Inflammatory macrophage treated with lipopolysaccharide for 1 hour (primary cell): ENCODE measurements around the gene SLC25A51.
A peak's percentile ranks its signal among the peaks of the same experiment; 100 is the strongest.

Experiments
- DNase-seq, 2 donors: peaks; one replicate each; pipeline ENCODE4 v3.0.0-alpha.2; 2020 to 2022

Gene SLC25A51, protein sequence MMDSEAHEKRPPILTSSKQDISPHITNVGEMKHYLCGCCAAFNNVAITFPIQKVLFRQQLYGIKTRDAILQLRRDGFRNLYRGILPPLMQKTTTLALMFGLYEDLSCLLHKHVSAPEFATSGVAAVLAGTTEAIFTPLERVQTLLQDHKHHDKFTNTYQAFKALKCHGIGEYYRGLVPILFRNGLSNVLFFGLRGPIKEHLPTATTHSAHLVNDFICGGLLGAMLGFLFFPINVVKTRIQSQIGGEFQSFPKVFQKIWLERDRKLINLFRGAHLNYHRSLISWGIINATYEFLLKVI

DNA sequence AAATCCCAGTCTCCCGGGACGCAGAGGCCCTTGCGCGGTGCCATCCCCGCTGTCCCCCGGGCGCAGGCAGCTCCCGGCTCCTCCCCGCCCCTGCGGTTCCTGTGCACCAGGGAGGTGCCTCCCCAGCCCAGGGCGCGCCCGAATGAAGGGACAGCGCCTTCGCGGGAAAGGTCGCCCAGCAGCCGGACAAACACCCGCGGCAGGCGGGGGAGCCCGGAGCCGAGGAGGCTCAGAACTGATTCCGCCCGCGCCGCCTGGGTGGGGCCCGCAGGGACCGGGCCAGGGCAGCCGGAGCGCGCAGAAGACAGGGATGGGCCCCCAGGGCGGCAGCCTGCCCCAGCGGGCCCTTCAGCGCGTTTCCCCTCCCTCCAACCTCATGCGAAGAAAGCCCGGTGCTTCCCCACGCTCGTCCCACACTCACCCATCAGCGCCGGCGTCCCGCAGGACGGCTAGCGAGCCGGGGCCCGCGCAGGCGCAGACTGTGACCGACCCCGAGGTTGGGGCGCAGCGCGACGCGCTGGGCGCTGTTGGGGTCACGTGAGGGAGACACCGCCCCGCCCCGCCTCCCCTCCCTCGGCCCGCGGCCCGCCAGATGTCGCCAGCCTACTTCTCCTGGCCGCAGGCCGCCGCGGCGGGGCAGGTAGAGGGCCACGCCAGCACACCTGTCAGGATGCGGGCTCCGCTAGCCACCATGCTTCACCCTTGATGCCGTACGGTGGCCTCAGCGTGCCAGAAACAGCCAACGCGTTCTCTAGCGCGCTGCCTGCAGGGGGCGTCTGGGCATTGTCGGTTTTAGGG lies at the start of gene SLC25A51:
TSS of gene SLC25A51 (minus strand) at position 481 of the 798 bp plus-strand sequence. CDS start 15,577 bp downstream, outside the sequence.
- DNase-seq = peak; percentile 91 to 97

DNA sequence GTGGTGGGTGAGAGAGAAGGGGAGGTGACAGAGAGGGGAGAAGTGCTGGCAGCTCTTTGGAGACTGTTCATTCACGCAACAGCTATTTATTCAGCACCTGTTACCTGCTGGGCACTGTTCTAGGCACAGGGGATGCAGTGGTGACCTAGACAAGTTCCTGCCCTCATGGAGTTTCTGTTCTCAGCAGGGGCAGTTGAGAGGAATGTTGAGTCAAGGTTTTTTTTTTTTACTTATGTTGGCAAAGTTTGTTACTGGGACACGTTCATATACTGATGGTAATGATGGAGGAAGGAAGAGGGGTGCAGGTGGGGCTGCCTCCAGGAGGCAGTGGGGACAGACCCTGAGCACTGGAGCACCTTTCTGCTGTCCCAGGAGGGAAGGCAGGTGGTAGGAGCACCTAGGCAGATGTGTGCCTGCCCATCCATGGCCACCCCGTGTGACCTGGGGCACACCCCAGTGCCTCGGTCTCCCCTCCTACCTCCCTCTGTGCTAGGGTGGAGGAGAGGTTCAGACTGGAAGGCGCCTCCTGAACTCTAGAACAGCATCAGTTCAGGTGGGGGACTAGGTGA lies 49.4 kb upstream of the SLC25A51 start:
- no peak for DNase-seq

DNA sequence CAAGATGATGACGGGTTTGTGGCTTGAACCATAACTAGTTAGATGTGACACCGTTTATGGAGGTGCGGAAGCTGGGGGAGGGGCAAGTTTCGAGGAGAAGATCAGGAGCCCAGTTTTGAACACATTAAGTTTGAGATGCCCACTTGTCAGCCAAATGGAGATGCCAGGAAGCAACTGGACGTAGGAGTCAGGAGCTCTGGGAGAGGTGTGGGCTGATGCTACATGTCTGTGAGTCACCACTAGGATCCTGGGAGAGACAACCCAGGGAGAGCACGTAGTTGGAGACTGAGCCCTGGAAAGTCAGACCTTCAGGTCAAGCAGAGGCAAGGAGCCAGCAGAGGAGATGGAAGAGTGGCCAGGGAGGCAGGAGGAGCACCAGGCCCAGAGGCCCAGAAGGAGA lies 48.8 kb upstream of the SLC25A51 start:
- DNase-seq = no peak

DNA sequence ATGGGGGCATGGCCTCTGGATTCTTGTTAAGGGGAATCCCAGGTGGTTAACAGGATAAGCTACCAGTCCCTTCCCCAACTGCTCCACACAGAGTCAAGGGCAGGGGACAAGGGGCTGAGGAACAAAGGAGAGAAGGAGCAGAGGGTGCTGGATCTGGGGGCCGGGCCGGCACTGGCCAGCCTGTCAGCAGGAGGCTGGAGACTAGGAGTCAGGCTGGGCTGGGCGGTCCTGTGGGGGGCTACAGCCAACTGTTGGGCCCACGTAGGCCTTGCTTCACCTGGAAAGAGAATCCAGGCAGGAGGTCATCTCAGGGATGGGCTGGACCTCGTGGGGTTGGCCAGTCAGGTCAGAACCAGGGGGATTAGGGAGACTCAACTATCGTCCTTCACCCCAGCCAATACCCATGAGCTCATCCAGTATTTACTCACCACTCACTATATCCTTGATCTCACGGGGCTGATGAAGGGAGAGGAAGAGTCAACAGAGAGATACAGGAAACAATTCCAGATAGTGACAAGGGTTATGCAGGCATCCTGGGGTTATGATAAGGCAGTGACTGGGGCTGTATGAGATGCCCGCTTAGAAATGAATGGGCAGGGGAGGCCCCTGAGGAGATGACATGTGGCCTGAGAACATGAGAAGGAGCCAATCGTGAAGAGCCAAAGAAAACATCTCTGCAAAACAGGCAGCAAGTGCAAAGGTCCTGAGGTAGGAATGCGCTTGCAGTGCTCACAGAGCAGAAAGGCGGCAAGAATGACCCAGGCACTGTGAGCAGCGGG lies 47.9 kb upstream of the SLC25A51 start:
- DNase-seq = no peak

DNA sequence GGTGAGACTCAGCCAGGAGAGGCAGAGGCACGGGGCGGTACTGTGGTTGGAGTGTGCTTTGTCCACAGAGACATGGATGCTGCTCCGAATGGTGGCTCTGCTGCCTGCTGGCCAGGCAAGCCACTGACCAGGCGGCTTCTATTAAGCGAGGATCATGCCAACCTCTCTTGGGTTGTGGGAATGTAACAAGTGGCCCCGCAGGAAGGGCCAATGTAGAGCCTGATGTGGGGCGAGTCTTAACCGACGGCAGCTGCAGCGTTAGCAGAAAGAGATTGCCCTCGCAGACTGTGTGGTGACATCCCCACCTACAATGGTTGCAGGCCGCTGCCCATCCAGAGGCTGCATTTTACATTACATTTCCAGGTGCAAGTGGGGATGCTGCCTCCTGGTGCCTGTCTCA lies 46.6 kb upstream of the SLC25A51 start:
- no peak for DNase-seq

DNA sequence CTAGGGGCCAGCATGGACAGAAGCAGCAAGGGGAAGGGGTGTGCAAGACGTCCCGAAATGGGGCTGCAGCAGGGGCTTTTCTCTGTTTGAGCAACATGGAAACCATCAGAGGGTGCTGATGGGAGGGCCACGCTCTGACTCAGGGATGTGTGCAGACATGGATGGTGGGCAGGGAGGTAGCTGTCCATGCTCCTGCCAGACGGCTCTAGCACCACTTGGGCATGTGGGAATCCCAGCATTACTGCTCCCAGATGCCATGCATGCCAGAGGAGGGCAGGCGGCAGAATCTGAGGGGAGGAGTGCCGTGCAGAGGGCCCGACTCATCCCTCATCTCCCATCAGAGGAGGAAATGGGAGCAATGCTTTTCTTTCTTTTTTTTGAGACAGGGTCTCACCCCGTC lies 45.6 kb upstream of the SLC25A51 start:
- DNase-seq = no peak

DNA sequence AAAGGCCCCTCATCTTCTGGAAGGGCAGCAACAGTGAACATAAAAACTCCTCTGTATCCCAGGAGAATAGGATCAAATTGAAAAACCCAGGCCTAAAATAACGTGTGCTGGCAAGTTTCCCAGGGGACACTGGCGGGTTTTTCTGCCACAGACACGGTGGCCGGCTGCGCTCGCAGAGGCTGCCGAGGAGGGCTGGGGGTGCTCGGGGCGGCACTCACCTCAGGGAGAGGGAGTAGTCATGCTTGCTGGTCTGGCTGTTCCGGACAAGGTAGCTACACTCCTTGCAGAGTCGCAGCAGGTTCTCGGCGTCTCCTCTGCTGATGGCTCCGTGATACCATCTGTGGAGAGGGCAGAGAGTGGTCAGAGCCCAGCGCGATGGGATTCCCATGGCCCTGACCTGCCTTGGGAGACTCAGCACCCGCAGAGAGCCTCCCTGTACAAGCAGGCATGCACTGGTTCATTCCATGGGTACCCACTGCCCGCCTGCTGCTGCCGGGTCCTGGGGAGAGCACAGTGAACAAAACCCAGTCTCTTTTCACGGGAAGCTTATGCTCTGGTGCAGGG lies 44.6 kb upstream of the SLC25A51 start:
- DNase-seq = no peak

DNA sequence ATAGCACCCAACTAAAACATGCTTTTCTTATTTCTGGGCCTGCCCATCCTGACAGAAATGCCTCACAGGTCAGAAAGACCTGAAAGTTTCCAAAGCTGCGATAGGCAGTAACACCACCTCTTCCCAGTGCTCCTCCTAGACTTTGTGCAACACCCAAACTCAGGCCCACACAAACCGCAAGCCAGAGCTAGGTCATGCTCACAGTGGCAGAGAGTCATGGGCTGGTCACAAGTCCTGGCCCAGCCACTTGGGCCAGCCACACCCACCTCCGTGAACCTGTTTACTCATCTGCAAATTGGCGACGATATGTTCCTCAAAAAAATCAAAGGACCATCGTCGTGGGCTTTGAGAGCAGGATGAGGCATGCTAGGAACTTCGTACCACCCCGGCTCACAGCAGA lies 44.0 kb upstream of the SLC25A51 start:
- peak; percentile 49 to 89 for DNase-seq

DNA sequence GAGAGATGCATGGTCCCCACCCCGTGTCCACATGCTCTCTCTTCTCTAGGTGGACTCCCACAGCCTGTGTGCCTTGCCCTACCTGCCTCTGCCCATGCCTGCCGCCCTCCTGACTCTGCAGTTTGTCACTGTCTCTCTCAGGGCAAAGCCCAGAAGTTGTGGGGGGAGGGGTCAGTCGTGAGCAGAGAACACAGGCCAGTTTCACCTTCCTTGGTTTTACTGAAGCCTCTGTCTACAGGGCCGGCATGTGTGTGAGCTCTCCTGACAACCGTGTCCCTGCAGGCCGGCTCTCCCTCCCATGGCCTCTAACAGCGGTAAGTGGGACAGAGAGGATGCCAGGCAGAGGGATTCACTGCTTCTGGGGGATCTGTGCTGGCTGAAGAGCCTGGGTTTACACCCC lies 43.5 kb upstream of the SLC25A51 start:
- DNase-seq = no peak

DNA sequence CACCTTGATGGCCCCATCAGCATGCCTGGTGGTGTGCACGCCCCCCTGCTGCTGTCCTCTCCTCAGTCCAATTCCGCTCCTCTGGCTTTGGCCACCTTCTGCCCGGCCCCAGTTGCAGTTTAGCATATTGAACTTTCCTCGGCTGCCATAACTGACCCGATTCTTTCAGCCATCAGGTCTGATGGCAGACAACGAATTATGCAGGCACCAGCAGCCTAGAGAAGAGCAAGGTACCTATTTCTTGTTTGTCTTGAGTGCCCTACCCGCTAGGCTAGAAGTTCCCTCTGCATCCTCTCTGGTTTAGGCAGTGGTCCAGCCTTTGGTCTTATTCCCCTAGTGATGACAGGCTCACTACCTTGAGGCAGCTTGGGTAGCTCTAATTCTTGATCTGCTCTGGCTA lies 43.0 kb upstream of the SLC25A51 start:
- no peak for DNase-seq

DNA sequence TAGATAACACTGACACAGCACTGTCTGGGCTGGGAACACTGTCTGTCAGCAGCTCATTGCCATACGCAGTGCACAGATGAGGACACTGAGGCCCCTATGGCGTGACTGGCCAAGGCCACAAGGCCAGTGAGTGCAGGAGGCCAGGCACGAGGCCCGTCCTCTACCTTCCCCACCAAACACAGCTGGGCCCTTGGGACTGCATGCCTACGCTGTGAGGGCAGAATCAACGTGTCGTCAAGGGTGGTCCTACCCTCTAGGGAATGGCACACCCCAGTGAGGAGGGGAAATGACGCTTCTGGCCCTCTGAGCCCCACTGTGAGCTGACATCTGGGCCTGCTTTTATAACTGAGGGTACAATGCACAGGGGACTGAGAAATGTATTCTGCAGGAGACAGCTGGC lies 42.1 kb upstream of the SLC25A51 start:
- no peak for DNase-seq

DNA sequence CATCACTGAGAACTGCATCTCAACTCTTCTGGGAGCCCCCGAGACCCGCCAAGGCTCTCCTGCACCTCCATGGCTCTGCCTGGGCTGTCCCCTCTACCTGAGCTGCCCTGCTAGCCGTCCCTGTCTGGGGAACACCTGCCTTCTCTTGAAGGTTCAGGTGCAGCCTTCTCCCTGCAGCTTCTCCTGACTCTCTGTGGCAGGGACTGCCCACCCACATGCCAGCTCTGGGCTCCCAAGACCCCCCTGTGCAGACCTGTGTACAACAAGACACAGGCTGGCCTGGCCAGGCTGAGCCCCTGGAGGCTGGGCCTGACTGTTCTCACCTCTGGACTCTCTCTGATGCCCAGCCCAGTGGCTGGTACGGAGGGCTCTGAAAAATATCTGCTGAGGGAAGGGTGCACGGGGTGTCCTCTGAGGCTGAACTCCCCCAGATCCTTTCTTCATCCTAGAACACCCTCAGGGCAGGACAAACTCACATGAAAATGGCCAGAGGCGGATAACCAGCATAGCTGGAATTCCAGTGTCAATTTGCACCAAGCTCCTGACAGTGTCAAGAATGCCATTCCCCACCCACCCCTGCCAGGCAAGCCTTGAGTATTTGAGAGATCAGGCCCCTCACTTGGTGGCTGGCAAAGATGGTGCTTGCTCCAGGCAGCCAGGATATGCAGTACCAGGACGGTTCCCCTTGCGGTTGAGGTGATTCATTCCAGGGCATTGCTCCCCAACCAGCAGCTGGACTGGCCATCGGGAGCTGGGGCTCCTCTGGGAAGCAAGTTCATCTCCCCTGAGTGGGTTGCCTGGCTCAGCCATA lies 40.9 kb upstream of the SLC25A51 start:
- no peak for DNase-seq

DNA sequence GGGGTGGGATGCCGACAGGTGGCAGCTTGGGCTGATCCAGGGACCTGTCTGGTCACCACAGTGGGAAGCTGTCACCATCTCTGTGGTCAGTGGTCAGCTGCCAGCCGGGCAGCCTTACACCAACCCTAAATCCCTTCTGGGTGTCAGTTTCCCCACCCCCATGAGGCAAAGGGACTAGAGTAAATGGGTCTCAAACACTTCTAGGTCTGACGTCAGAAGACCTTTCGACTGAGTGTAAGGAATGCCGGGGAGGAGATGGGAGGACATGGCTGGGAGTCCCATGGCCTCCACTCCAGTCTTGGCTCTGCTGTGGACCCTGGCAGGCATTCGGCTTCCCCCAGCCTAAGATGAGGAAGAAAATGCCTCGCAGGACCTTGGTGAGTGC lies 40.3 kb upstream of the SLC25A51 start:
- no peak for DNase-seq

DNA sequence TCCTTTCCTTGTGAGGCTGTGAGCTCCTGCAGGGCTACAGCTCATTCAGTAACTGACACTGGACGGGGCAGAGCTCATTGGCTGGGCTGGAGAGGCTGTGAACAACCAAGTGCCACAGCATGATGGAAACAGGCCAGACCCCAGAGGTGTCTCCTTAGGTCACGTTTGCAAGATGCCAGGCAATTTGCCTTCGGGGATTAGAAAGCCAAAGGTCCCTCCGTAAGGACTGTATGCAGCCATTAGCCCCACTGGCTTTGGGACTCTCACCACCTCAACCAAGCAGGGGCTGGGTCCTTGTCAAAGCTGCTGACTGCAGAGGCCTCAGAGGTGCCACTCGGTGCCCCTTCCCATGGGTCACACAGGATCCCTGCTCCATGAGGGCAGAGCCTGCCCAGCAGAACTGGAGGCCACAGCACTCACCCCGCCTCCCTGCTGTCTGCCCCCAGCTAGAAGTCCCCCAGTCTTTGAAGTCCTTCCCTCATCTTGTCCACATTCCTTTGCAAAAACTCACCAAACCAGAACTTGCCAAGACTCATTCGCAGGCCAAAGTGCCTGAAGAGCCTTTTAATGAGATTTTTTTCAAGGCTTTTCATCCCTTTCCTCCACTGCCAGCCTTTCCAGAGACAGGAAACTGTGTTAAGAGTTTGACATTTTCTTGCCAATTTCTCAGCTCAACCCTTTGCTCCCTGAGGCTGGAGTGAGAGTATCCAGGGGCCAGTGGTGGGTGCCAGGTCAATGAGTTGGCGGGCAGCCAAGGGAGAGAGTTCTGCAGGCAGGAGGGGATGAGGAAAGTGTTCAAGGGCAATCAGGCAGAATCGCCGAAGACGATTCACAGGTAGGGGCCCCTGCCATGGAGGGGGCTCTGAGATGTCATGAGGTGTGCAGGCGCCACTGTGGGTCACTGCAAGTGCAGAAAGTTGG lies 39.7 kb upstream of the SLC25A51 start:
- no peak for DNase-seq

DNA sequence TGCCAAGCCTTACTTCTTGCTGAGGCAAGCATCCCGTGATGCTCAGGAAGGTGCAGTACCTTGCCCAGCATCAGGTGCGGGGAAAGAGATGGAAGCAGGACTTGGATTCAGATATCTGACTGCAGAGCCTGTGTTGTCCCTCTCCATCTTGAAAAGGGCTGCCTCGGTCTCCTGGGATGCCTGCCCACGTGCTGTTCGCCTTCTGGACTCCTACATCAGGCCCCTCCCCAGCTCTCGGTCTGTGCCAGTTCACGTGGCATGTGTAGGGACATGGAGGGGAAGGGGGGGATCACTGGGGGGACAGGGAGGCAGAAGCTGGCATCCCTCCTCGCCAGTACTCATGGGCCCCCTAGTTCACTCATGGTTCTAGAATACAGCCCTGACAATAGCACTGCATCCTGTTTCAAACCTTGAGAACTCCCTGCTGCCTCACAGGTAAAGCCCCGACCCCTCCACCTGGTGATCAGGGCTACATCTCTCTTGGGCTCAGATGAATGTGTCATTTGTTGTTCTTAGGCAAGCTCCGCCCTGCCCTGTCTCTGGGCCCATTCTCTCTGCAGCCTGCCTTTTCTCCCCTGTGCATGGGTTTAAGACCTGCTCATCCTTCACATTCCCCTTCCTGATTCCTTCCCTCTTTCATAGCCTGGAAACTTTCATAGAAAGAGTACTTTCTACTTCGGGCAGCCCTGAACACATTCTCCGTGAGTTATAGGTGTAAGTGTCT lies 38.9 kb upstream of the SLC25A51 start:
- DNase-seq = no peak

DNA sequence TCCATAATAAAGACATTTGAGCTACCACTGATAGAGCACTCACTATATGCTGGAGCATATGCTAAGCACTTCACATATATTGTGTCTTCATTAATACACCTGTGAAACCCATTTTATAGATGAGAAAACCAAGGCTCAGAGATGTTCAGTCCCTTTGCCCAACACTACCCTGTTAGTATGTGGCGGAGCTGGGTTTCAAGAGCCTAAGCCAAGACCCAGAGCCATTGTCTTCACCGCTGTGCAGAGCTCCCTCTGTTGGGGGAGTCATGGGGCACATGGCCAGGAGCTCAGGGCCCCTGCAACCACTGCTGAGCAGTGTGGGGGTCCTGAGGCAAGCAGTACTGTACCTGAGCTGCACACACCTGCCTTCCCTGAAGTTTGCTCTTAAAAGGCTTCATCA lies 37.3 kb upstream of the SLC25A51 start:
- DNase-seq = no peak

DNA sequence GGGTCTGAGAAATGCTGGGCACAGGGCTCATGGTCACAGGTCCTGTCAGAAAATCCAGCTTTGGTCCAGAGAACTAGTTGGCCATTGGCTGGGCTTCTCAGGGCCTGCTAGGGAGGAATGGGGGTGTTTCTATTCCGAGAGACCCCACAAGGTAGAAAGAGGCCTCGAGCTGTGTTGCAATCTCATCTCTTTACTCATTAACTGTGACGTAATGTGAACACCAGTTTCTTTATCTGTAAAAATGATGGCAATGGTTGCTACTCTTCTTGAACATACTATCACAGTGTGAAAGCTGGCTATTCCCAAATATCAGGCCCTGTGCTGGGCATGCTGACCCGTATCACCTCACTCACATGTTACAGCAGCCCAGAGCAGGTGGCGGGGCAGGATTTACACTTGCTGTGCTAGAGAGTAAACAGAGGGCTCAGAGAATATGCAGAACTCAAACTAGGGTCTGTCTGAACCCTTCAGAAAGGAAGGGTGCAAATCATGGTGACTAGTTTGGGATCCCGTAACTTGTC lies 35.7 kb upstream of the SLC25A51 start:
- DNase-seq = no peak

DNA sequence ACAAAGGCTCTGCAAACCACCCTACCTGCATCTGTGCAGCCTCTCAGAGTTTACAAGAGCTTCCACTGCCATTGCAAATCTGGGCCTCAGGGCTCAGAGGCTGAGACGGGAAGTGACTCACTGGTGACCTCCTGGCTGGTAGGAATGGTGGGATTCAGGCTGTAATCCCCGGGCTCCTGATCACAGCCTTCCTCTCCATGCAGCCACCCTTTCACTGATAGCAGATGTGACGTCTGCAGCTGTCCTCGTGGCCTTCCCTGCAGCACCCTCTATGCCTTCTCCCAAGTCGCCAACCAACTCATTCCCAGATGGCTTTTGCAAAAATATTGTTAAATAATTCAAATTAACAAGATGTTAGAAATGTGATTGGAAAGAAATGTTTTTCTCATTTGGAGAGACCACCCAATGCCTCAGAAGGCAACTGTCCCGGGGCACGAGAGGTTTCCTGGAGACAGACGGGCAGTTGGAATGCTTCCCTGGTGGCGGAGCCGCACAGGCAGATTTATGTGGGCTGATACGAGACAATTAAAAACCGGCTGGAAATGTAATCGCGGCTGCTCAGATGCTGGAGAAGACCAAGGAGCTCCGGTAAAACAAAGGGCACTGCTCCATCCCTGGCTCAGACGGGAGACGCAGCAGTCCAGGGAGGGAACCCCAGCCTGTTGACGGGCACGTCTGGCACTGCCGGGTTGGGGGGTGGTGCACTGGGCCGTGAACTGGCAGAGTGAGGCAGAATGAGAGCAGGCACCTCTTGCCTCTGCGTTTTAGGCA lies 34.4 kb upstream of the SLC25A51 start:
- DNase-seq = no peak

DNA sequence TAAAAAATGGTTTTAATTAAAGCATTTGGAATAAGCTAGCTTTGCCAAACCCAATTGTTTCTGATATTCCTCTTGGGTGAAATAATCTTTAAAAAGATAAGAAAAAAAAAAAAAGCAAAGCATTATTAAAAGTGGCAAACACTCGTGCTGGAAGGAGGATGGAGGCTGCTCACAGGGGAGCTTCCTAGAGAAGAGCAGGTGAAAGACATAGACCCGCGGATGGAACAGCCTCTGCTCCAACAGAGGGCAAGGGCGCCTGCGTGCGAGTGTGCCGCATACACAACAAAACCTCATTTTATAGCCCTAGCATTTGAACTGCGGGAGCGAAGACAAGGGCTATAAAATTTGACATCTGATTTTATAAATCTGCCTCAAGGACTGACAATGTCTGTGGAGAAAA lies 33.4 kb upstream of the SLC25A51 start:
- DNase-seq = no peak
